Adrenal gland (tissue), 5 donors: Measurements from ENCODE around the gene SPAAR.
A peak's percentile ranks its signal among the peaks of the same experiment; 100 is the strongest.

Experiments used
- POLR2A ChIP-seq, 2 donors: fragments of 450-650 bp; IDR thresholded peaks; one replicate each; pipeline ENCODE4 v1.6.1; 2017; ENCODE audit warnings: antibody characterized with exemption in 2 of 2, mild to moderate bottlenecking in 2 of 2, moderate library complexity in 1 of 2
- TF ChIP-seq, protein P1 (sequence below), 6 experiments: fragments of 450-650 bp in 4 of 6; fragments of 200-600 bp in 2 of 6; sonication (generic) in 1 of 6; IDR thresholded peaks; 1 replicate in 5 of 6; 2 replicates in 1 of 6; pipeline versions ENCODE4 v1.5.1 to v1.8.0; 2016 to 2021; ENCODE audit warnings: antibody characterized with exemption in 6 of 6, mild to moderate bottlenecking in 2 of 6, moderate library complexity in 1 of 6
- donor health status: DM: no; HTN: no; CAD: no.

DNA sequence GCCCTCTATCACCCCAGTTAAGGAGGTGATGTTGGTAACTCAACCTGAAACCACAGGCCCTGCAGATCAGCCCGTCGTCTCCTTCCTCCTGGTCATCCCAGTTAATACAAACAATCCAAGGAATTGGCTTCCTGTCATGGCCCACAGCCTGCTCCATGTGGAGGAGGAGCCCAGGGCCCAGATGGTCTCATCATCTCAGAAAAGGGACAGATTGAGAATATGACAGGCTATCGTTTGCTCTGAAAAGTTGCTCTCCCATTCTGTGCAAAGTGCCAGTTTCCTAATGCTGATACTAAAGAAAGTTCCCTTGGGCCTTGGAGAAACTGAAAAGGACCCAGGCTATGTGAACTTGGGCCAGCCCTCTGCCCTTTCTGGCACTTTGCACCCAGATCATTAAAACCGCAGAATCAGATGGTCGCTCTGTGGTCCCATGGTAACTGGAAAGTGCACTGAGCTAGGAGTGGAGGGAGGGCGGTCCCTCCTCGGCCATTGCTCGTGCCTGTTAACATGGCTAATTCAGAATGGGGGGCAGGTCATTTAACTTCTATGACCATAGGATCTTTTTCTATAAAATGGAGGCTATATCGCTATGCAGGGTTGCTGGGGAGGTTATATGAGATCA, 675 bp upstream of the SPAAR start:
- TF ChIP-seq, protein P1, sequence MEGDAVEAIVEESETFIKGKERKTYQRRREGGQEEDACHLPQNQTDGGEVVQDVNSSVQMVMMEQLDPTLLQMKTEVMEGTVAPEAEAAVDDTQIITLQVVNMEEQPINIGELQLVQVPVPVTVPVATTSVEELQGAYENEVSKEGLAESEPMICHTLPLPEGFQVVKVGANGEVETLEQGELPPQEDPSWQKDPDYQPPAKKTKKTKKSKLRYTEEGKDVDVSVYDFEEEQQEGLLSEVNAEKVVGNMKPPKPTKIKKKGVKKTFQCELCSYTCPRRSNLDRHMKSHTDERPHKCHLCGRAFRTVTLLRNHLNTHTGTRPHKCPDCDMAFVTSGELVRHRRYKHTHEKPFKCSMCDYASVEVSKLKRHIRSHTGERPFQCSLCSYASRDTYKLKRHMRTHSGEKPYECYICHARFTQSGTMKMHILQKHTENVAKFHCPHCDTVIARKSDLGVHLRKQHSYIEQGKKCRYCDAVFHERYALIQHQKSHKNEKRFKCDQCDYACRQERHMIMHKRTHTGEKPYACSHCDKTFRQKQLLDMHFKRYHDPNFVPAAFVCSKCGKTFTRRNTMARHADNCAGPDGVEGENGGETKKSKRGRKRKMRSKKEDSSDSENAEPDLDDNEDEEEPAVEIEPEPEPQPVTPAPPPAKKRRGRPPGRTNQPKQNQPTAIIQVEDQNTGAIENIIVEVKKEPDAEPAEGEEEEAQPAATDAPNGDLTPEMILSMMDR (IDR thresholded peaks at IDR 0.05) = peak in 1 of 6 experiments; percentile 3
- TF ChIP-seq POLR2A (IDR thresholded peaks at IDR 0.05) = no peak
